Activated CD8-positive, alpha-beta memory T cell treated with anti-CD3 and anti-CD28 coated beads, Interleukin-2, amount 50 U/mL, for 1 hour (primary cell): ENCODE measurements around the gene TYW5.

Experiments used
- DNase-seq: peaks from one replicate; pipeline ENCODE4 v3.0.0-alpha.2; 2020; ENCODE audit errors: extremely low read depth

Gene TYW5, protein sequence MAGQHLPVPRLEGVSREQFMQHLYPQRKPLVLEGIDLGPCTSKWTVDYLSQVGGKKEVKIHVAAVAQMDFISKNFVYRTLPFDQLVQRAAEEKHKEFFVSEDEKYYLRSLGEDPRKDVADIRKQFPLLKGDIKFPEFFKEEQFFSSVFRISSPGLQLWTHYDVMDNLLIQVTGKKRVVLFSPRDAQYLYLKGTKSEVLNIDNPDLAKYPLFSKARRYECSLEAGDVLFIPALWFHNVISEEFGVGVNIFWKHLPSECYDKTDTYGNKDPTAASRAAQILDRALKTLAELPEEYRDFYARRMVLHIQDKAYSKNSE

DNA sequence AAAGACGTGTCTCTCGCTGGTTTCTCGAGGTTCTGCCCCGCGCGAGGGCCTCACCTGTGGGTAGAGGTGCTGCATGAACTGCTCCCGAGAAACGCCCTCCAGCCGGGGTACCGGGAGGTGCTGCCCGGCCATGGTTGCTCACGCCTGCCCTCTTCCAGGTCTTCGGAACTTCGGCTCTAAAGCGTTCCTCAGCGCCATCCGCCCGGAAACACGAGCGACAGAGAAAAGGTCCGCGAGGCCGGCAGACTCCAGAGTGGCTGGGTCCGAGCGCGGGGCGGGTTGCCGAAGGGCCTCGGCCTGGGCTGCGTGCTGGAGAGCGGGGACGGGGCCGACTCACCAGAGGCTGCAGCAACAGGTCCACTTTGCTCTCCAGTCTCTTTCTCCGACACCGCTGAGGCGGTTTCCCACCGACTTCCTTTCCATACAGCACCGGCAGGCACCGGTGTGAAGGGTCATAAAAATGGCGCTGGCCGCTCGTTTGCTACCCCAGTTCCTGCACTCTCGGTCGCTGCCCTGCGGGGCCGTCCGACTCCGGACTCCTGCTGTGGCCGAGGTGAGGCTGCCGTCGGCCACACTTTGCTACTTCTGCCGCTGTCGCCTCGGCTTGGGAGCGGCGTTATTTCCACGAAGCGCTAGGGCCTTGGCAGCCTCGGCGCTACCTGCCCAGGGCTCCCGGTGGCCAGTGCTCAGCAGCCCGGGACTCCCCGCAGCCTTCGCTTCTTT is at the start of gene TYW5, which contains the start of gene MAIP1:
Gene TYW5 (minus strand): TSS at position 153 of the 723 bp plus-strand sequence. CDS start 21 bp downstream, at position 132.
Gene MAIP1 (plus strand): TSS at position 244 of the 723 bp plus-strand sequence. CDS start 217 bp downstream, at position 461.
- peak; percentile 55 for DNase-seq

DNA sequence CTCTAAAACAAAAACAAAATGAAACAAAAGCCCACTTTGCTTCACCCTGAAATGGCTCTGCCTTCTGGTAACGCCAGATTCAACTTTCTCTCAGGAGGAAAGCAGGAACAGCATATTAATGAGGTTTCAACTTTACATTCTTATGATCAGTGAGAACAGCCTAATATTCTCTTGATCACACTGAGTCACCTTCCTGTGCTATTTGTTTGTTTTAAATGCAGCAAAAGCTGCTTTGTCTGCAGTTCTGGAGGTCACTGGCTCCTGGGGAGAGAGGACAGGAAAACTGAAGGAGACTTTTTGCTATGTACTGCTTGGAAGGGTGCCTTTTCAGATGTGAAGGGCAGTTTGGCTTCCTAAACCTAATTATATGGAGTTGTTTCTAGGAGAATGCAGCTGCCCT is 48.2 kb upstream of the TYW5 start:
- DNase-seq, result no peak

DNA sequence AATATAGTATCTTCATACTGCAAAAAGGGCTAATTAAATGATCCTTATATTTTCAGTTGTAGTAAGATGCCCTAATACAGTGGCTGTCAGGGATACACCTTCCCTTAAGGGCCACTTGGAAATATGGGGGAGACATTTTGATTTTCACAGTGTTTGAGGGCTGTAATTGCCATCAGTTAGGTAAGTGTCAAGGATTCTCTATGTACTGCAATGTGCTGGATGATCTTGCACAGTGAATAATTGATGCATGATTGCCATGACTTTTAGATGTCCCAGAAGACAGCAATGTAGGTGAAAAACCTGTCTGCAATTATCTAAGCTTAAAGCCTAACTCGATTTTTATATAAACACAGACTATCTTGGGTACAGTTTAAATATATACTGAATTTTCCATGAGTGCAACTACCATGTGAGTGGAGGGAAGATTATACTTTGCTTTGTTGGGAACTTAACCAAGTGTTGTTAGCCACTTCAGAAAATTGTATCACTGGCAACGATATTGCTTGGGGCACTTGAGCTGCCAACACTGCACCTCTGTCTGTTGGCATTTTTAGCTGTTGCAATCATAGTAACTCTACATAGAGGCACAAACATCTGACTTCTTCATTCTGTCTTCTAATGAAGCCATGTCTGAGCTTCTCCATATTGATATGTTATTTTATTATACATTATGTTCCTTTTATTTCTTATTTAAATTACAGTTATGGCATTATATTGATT is 45.3 kb upstream of the TYW5 start:
- no peak for DNase-seq

DNA sequence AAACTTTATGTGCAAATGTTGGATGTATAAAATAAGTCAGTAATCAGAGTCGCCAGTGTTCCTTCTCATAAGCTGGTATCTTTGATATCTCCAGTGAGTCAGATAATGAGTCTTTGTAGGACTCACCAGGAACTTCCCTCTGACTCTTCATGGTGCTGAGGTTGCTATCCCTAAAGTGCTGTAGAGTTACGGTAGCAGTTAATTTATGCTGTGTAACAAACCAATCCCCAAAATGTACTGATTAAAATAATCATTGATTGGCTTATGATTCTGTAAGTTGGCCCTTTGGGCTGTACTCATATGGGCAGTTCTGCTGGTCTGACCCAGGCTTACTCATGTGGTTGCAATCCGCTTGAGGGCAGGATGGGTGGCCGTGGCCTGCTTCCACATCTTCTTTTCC is 43.9 kb upstream of the TYW5 start:
- no peak for DNase-seq

DNA sequence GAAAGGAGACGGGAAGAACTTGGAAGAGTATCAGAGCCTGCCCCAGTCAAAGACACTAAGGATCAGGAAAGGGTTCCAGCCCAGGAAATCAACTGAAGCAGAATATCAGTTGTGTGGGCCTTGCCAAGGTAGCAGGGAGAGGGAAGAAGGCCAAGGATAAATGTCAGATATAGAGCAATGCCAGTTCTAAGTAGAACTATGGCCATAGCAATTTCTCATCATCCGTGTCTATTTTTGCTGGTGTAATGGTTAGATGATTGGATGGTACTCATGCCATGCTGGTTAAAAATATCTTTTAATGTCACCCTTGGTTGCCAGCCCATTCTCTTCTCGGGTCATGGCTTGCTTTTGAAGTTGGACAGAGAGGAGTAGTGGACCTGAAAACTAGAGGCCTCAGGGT is 42.0 kb upstream of the TYW5 start:
- DNase-seq, result no peak

DNA sequence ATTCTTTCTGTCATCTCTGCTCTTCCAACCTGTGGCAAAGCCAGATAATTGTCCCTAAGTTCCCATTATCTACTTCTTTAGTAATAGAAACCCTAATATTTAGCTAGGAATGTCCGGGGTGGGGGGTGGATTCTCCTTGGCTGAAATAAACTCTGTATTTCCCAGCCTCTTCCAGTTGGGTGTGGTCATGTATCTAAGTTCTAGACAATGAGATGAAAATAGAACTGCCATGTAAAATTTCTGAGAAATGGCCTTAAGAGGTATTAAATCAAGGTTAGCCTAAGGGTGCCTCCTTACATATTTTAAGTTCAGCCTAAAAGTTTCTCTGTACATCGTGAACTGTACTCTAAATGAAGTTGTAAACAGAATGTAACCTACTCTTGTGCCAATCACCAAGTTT is 39.6 kb upstream of the TYW5 start:
- DNase-seq, result no peak

DNA sequence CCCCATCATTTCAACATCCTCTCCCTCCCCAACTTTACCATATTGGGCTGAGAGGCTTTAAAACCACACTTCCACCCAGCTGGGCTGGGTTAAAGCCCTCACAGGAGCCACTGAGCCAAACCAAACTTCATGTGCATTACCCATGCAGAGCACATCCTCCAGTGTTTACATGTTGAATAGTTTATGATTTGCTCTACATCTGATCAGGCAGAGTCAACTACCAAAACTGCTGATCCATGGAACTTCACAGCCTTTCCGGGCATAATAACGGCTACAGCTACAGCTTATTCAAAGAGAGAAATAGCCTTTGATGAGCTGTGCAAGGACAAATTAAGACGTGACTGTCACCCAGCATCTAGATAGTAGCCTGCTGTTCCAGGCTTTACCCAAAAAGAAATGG is 39.1 kb upstream of the TYW5 start:
- no peak for DNase-seq

DNA sequence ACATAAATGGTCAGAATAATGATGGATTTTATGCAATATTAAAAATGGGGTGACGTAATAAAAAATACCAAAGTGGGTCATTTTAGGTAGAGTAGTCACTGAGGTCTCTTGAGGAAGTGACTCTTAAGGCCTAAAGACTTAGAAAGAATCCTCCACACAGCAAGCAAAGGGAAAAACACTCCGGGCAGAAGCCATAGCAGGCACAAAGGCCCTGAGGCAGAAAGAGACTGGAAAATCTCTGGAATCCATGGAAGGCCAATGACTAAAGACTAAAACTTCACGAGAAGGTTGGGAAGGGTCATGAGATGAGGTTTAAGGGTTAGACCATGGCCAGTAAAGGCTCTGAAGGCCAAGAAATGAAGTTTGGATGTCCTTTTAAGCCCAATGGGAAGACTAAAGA is 37.0 kb upstream of the TYW5 start:
- DNase-seq, result no peak

DNA sequence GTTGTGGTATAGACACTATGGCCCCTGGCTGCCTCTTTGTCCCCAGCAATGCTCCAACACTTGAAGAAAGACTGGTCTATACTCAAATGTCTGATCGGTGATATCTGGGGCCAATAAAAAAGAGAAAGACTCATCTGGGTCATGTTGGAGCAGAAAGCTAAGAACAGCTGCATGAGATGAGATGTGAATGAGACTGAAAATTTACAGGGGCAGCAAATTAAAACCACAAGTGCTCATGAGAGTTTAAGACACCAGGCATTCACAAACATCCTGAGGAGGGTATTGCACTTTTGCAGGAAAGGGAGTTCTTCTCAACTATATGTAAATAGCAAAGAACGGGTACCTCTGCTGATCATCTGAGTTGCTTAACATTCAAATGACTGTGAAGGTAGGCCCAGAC is 36.4 kb upstream of the TYW5 start:
- no peak for DNase-seq

DNA sequence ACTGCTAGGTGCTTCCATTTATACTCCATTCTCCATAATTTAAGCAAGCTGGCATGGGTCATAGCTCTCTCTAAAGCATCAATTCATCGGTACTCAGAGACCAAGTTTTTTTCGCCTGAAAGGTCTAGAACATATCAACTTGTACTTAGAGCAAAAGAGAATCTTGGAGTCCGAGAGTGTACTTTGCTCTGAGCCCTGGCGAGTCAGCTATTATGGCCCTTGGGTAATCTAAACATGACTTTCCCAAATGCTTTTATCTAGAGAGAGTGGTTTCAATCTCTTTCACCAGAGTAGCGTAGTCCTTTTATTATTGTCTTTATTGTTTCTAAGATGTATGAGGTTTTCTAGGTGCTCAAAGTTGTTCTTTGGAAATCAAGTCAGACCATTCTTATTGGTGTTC is 34.5 kb upstream of the TYW5 start:
- DNase-seq, result no peak

DNA sequence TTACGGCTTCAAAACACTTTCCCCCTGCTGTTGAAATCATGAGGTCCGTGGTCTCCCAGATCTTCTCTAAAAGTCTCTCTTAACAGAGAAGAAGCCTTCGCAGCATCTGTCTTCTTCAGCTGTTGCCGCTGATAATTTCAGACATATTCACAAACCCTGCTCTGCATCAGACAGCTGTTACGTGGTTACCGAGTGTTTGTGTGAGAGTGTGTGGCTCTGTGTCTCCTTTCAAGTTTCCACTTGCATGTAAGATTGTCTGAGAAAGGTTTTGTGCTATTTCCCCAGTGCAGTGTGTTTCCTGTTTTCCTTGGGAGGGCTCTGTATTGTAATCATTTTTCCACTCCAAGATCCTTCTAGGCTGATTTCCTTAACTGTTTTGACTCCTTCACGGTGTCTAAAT is 32.9 kb upstream of the TYW5 start:
- no peak for DNase-seq

DNA sequence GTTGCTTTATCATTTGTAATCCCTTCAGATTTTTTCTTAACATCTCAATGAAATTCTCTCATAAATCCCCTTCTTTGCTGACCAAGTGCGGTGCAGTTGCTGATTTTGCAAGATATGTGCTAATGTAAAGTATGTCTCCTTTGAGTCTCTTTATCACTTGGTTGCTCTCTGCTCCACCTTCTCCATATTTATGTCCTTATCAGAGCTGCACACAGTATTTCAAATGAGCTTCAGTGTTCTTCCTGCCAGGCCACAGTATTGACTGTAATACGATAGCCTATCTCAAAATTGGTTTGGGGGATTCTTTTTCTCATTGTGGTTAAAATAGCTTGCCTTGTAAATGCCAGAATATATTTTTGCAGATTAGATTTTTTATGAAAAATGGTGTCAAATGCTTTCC is 32.3 kb upstream of the TYW5 start:
- no peak for DNase-seq

DNA sequence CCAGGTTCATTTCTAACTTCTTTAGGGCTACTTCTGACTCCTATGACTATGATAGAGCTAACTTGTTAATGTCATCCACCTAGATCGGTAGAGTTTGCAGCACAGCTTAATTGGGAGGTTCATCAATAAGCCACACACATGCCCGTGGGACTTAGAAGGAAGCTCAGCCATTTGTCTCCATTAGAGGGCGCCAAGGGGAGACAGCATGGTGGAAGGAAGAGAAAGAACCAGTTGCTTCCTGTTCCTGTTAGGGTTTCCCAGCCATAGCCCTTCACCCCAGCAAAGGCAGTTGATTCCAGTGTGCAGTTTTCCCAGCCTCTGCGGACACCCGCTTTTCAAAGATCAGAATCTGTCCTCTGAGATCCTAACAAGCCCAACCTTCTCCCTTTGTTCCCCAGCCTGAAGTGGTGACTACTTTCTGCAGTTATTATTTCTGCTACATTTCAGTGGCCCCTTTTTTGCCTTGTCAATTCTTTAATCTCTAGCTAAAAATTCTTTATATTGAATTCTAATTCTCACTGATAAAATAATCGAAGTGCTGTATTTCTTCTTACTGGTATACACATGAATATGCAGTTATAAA is 30.4 kb upstream of the TYW5 start:
- peak; percentile 1 for DNase-seq

DNA sequence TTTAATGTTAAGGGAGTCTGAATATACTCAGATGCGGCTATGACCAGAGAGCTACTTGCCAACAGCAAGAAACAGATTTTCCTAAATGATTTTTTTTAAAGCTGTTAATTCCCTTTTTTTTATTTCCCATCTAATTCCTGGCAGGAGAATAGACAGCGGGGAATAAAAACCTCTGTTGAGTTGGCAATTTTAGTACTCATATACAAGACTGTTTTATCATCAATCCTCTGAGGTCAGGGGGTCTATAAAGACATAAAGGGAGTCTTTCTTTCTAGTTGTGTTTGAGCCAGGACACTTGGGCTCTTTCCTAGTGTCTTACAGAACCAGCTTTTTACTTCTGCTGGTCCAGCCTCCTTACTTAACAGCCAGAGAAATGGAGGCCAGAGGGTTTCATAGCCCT is 29.5 kb upstream of the TYW5 start:
- no peak for DNase-seq

DNA sequence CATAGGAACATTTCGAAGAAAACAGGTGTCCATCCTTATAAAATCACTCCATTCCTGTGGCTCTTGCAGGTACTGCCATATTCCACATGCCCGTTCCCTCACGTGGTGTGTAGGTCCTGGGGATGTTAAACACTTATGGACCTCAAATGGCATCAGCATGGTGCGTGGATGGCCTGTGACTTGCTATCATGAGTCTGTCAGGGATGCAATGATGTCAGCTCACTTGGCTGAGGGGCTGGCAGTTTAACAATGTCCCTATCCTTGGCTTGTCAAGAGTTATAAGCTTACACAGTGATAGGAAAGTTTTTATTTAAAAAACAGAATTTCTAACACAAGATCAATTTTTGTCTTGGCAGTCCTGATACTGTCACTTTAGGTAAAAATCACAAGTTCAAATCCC is 28.9 kb upstream of the TYW5 start:
- DNase-seq, result no peak

DNA sequence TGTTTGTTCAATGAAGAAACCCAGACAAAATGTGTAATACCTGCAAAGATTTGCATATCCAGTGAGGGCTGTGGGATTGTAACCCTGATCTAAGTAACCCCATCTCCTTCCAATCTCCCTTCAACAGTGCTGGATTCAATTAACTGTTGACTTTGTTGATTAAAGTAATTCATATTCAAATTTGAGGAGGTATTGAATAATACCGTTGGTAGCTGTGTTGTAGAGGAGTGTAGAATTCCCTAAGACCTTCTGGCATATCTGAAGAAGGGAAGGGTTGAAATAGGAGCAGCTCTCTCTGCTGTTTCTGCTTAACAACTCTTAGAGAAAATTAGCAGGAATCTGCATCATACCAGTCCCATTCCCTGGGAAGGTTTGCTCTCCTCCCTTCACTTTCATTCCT is 28.2 kb upstream of the TYW5 start:
- no peak for DNase-seq

DNA sequence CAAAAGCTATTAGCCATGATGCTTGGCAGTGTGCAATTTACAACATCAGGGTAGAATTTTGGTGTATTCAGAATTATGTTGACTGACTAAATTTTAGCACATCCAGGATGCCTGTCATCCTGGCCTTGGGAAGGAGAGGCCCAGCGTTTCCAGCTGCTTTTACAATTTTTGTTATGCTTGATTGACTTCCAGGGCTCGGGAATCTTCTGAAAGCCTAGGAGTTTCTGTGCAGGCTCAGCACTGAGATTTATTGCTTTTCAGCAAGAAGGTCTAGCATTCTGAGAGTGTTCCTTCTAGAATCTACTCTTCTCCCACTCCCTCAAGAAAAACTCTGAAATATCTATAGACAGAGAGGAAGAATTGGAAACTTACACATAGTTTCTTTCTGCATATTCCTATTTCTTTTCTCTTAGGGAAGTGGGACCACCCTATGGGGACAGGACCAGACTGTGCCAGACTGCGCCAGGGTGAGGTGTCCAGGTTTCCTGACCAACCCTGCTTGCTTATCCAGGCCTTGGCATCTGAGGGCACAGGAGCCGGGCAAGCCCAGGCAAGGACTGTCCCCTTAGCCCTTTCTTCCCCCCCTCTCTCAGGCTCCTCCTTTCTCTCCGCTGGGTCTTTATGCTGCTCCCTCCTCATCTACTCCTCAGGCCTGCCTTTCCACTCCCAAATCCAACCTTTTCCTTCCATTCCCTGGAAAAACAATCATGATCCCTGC is 27.0 kb upstream of the TYW5 start:
- DNase-seq, result no peak

DNA sequence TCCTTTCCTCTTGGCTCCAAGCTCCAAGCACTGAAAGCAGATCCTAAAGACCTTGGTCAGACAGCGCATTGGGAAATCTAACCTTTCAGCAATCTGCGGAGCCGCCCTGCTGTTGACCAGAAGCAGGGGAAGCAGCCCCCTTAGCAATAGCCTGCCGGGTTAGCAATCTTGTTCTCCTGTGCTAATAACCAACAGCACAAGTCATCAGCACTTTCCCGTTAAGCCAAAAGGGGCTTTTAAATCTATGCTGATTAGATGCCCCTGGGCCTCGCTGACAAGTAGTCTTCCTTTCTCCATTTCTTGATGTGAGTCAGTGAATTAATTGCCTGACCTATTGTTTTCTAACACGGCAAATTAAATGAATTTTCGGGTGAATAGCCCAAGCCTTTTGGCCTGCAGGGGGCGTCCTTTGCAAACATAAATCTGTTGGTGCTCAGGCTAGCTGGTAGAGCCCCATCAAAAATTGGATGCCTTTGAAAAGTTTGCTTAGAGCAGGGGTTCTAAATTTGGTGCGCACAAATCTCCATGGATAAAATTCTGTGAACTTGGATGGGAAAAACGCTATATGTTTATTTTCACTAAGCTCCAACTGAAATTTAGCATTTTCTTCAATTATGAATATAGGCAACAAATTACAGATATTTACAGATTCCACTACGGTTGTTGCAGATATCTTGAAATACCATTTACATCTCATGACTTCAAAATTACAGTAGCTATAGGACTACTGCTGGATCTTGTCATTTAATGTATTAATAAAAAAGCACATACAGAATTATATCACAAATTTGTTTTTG is 24.7 kb upstream of the TYW5 start:
- peak; percentile 60 for DNase-seq

DNA sequence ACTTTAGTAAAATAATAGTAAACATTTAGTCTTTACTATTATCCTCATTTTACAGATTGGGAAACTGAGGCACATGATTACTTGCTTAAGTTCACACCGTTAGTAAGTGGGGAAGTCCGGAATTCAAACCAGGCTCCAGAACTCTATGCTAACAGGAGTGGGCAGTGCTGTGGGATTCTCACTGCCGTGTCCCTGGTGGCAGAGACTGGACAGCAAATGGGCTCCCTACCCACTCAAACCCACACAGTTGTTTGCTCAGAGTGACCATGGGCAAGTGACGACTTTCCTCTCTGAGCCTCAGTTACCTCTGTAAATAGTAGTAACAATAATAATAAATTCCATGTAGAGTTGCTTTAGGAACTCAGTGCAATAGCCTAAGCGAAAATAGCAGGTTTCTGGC is 24.1 kb upstream of the TYW5 start:
- no peak for DNase-seq

DNA sequence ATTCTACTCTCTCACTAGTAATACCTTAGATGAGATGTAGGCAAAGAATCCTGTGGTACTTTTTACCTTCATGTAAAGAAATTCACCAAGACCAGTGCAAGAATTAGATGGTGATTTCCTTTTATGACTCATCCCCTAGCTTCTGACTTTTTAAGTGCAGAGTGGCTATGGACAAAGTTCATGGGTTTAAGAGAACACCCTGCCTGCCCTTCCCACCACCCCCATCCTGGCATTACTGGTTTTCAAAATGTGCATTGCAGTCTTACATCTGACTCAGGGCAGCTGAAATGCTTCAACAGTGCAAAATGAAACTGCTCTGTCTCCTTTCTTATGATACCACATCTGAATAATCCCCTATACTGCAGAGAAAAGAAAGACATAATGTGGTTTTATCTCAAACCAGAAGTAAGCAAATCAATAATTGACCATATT is 22.7 kb upstream of the TYW5 start:
- no peak for DNase-seq
